ENCODE results near the gene DLG4.

DLG4 gene

GRCh38 chr17:7179317-7180254 lies 40.0 kb downstream of the DLG4 start, which contains the start of gene ASGR1:
TSS of gene ASGR1 (minus strand) at chr17:7179370. CDS start at chr17:7178563, 807 bp downstream.
- peak within 1 kb of the TSS; percentile 71 for H3K4me3 ChIP-seq (ENCODE audit: low read depth, low read length)
- H3K79me2 ChIP-seq, result no peaks in the 10 kb centered on the region
- peak within 1 kb of the TSS; percentile 86 for H2AFZ ChIP-seq
- H3K9ac ChIP-seq, result no peak within 1 kb of the TSS
- peaks cover 16% of the 10 kb centered on the region for H3K4me1 ChIP-seq
- H3K9me3 ChIP-seq (ENCODE audit: control insufficient read depth, low read length), result no peaks in the 10 kb centered on the region
- no peaks in the 10 kb centered on the region for H3K36me3 ChIP-seq (ENCODE audit: control insufficient read depth, insufficient read depth, low read length)
- no peaks in the 10 kb centered on the region for H3K27me3 ChIP-seq (ENCODE audit: control insufficient read depth, insufficient read depth, low read length)
- peak within 1 kb of the TSS; percentile 95 for H3K4me2 ChIP-seq (ENCODE audit: low read length)
- TF ChIP-seq CTCF (IDR thresholded peaks at IDR 0.05), result no peak
- no peak within 1 kb of the TSS for H3K27ac ChIP-seq

- H3K4me1 ChIP-seq, result peaks cover 16% of the 10 kb centered on the region
- H3K9ac ChIP-seq, result no peak overlapping the region
- no peak for TF ChIP-seq CTCF (IDR thresholded peaks at IDR 0.05)
- no peak overlapping the region for H3K4me3 ChIP-seq (ENCODE audit: low read depth, low read length)
- H3K27me3 ChIP-seq (ENCODE audit: control insufficient read depth, insufficient read depth, low read length), result no peaks in the 10 kb centered on the region
- H3K36me3 ChIP-seq (ENCODE audit: control insufficient read depth, insufficient read depth, low read length), result no peaks in the 10 kb centered on the region
- H3K9me3 ChIP-seq (ENCODE audit: control insufficient read depth, low read length), result no peaks in the 10 kb centered on the region
- no peak overlapping the region for H3K4me2 ChIP-seq (ENCODE audit: low read length)
- H2AFZ ChIP-seq, result no peak overlapping the region
- no peaks in the 10 kb centered on the region for H3K79me2 ChIP-seq
- no peak overlapping the region for H3K27ac ChIP-seq
Measured at GRCh38 chr17:7178973-7179316, 40.7 kb downstream of the DLG4 start.

GRCh38 chr17:7177954-7178477 lies 41.6 kb downstream of the DLG4 start:
- Histone ChIP-seq H3K4me1 (peaks cover 16% of the 10 kb centered on the region), H3K9me3 (ENCODE audit: control insufficient read depth, low read length) (no peaks in the 10 kb centered on the region), H3K36me3 (ENCODE audit: control insufficient read depth, insufficient read depth, low read length) (no peaks in the 10 kb centered on the region), H3K27ac (no peak overlapping the region), H3K4me3 (ENCODE audit: low read depth, low read length) (peak overlapping the region; percentile 71), H3K27me3 (ENCODE audit: control insufficient read depth, insufficient read depth, low read length) (no peaks in the 10 kb centered on the region), H2AFZ (peak overlapping the region; percentile 86), H3K79me2 (no peaks in the 10 kb centered on the region), H3K4me2 (ENCODE audit: low read length) (peak overlapping the region; percentile 95), H3K9ac (no peak overlapping the region)
- no peak for TF ChIP-seq CTCF (IDR thresholded peaks at IDR 0.05)

GRCh38 chr17:7177191-7177953 lies 42.3 kb downstream of the DLG4 start:
- Histone ChIP-seq H2AFZ (peak overlapping the region; percentile 86), H3K4me1 (peaks cover 16% of the 10 kb centered on the region), H3K36me3 (ENCODE audit: control insufficient read depth, insufficient read depth, low read length) (no peaks in the 10 kb centered on the region), H3K4me2 (ENCODE audit: low read length) (peak overlapping the region; percentile 95), H3K9me3 (ENCODE audit: control insufficient read depth, low read length) (no peaks in the 10 kb centered on the region), H3K9ac (no peak overlapping the region), H3K79me2 (no peaks in the 10 kb centered on the region), H3K27me3 (ENCODE audit: control insufficient read depth, insufficient read depth, low read length) (no peaks in the 10 kb centered on the region), H3K27ac (peak overlapping the region; percentile 3), H3K4me3 (ENCODE audit: low read depth, low read length) (peak overlapping the region; percentile 71)
- TF ChIP-seq CTCF (IDR thresholded peaks at IDR 0.05), result peak; percentile 93
